Testis (tissue), 3 donors: ENCODE data around the gene TMA16. TPM values are rescaled to one million over a fixed set of nuclear protein-coding genes. Genes with fewer than 3 reads are reported as not detected.

ENCODE experiments used
- DNase-seq: peaks from one replicate; pipeline ENCODE4 v3.0.0-alpha.2; 2019
- H3K27ac ChIP-seq, 2 donors: fragments of 200-600 bp; sonication (generic); one replicate each; pipeline ENCODE4 v1.5.1; 2019
- H3K27me3 ChIP-seq: fragments of 200-600 bp; sonication (generic); one replicate; pipeline ENCODE4 v1.5.1; 2019
- H3K36me3 ChIP-seq: fragments of 200-600 bp; sonication (generic); one replicate; pipeline ENCODE4 v1.5.1; 2017; ENCODE audit warnings: low read depth; ENCODE audit errors: missing control alignments
- H3K4me1 ChIP-seq: fragments of 200-600 bp; sonication (generic); one replicate; pipeline ENCODE4 v1.5.1; 2019
- H3K4me3 ChIP-seq, 2 donors: fragments of 200-600 bp; sonication (generic); one replicate each; pipeline ENCODE4 v1.5.1; 2017 to 2019
- H3K9me3 ChIP-seq: fragments of 200-600 bp; sonication (generic); one replicate; pipeline ENCODE4 v1.5.1; 2017
- CTCF ChIP-seq, 3 experiments: fragments of 450-650 bp in 2 of 3; fragments of 200-600 bp in 1 of 3; sonication (generic) in 1 of 3; IDR thresholded peaks; one replicate each; pipeline ENCODE4 v1.5.1; 2016 to 2019; ENCODE audit warnings: antibody characterized with exemption in 3 of 3, mild to moderate bottlenecking in 2 of 3, moderate library complexity in 1 of 3
- POLR2A ChIP-seq: fragments of 450-650 bp; IDR thresholded peaks from one replicate; pipeline ENCODE4 v1.6.1; 2017; ENCODE audit warnings: antibody characterized with exemption, mild to moderate bottlenecking, moderate library complexity
- WGBS, 2 donors: methylation state at CpG; one replicate each; pipeline ENCODE4 v1.1.5; 2018; 5-methylcytosine and 5-hydroxymethylcytosine counted together
- intact Hi-C: fragments of 100-400 bp; cut with DNase I; formaldehyde crosslinking; loops from one replicate; pipeline ENCODE4 v1.15.1; 2023; ENCODE audit warnings: low total_unique reads
- polyA plus RNA-seq: library from polyadenylated mRNA; stranded (reverse); fragments of 350-450 nt; fragmentation: Illumina TruSeq; extraction: RNeasy Lipid Tissue Mini Kit (QIAGEN cat#74804); gene quantifications from one replicate; pipeline ENCODE4 v1.2.3, GENCODE V29; 2014; ENCODE audit warnings: low read depth, low replicate concordance; ENCODE audit not compliant: insufficient read depth
- total RNA-seq, 2 donors: library from RNA; depleted of rRNA; stranded (reverse); fragments of >200 nt; gene quantifications; one replicate each; pipeline ENCODE4 v1.2.3, GENCODE V29; 2016

The TMA16 gene
- total and polyA plus RNA-seq, 3 donors from 2014 or later = 33.0 to 34.1 (median 33.2) TPM

GRCh38 chr4:163467082-163467770 lies 27.3 kb upstream of the TMA16 start:
- 85 to 88% methylated on average over 4 of the region's 4 CpGs for WGBS, 2 donors
- DNase-seq = no peak
- no peaks in the 10 kb centered on the region for H3K9me3 ChIP-seq
- H3K27ac ChIP-seq = no peak overlapping the region
- H3K4me3 ChIP-seq = no peak overlapping the region
- no peaks in the 10 kb centered on the region for H3K4me1 ChIP-seq
- H3K36me3 ChIP-seq = no peaks in the 10 kb centered on the region
- TF ChIP-seq POLR2A (no peak), CTCF (IDR thresholded peaks at IDR 0.05) (no peak)
- no peaks in the 10 kb centered on the region for H3K27me3 ChIP-seq
- intact Hi-C loops = no loop called here

GRCh38 chr4:163470391-163470790 lies 24.1 kb upstream of the TMA16 start:
- intact Hi-C loops = no loop called here
- Histone ChIP-seq H3K27me3 (no peaks in the 10 kb centered on the region), H3K36me3 (no peaks in the 10 kb centered on the region), H3K4me1 (no peaks in the 10 kb centered on the region), H3K9me3 (no peaks in the 10 kb centered on the region), H3K4me3 (no peak overlapping the region), H3K27ac (no peak overlapping the region)
- 76 to 87% methylated on average over 3 of the region's 3 CpGs for WGBS, 2 donors
- no peak for TF ChIP-seq CTCF (IDR thresholded peaks at IDR 0.05)
- no peak for TF ChIP-seq POLR2A
- DNase-seq = no peak

- no peaks in the 10 kb centered on the region for H3K27me3 ChIP-seq
- TF ChIP-seq CTCF (IDR thresholded peaks at IDR 0.05) = no peak
- TF ChIP-seq POLR2A = no peak
- no peaks in the 10 kb centered on the region for H3K9me3 ChIP-seq
- DNase-seq = no peak
- no peaks in the 10 kb centered on the region for H3K36me3 ChIP-seq
- intact Hi-C loops = no loop called here
- peak overlapping the region; percentile 24 to 35 for H3K4me3 ChIP-seq
- no peak overlapping the region for H3K27ac ChIP-seq
- WGBS, 2 donors = 51 to 79% methylated on average over 5 to 14 of the region's 14 CpGs
- no peaks in the 10 kb centered on the region for H3K4me1 ChIP-seq
Observed at GRCh38 chr4:163473130-163473529, 21.4 kb upstream of the TMA16 start.

- intact Hi-C loops = no loop called here
- Histone ChIP-seq H3K36me3 (no peaks in the 10 kb centered on the region), H3K9me3 (no peaks in the 10 kb centered on the region), H3K27ac (no peak within 1 kb of the TSS), H3K27me3 (no peaks in the 10 kb centered on the region), H3K4me1 (no peaks in the 10 kb centered on the region), H3K4me3 (peak within 1 kb of the TSS; percentile 24 to 35)
- 74 to 75% methylated on average over 21 to 32 of the region's 32 CpGs for WGBS, 2 donors
- TF ChIP-seq POLR2A = no peak
- no peak for TF ChIP-seq CTCF (IDR thresholded peaks at IDR 0.05)
- DNase-seq = peak; percentile 49
Observed at GRCh38 chr4:163473576-163473975, 20.9 kb upstream of the TMA16 start, which contains the start of gene TKTL2. TKTL2 (minus strand) TSS chr4:163473754; CDS start chr4:163473734, 20 bp downstream.

- intact Hi-C loops = no loop called here
- Histone ChIP-seq H3K4me3 (peak overlapping the region; percentile 24 to 35), H3K9me3 (no peaks in the 10 kb centered on the region), H3K4me1 (no peaks in the 10 kb centered on the region), H3K27ac (no peak overlapping the region), H3K27me3 (no peaks in the 10 kb centered on the region), H3K36me3 (no peaks in the 10 kb centered on the region)
- no peak for DNase-seq
- 60 to 69% methylated on average over 3 of the region's 3 CpGs for WGBS, 2 donors
- TF ChIP-seq POLR2A = no peak
- TF ChIP-seq CTCF (IDR thresholded peaks at IDR 0.05) = no peak
Observed at GRCh38 chr4:163474027-163474426, 20.5 kb upstream of the TMA16 start.
